CD1c-positive myeloid dendritic cell (primary cell): ENCODE data around the gene RIOK1.
"Not testable (repeated sequence)": the region's sequence is repeated elsewhere in the genome, so short reads cannot be mapped to it uniquely, and the experiment has no call there.

Source experiments
- DNase-seq: peaks from one replicate; pipeline ENCODE4 v3.0.0-alpha.2; 2016; ENCODE audit errors: extremely low spot score

RIOK1 gene

DNA sequence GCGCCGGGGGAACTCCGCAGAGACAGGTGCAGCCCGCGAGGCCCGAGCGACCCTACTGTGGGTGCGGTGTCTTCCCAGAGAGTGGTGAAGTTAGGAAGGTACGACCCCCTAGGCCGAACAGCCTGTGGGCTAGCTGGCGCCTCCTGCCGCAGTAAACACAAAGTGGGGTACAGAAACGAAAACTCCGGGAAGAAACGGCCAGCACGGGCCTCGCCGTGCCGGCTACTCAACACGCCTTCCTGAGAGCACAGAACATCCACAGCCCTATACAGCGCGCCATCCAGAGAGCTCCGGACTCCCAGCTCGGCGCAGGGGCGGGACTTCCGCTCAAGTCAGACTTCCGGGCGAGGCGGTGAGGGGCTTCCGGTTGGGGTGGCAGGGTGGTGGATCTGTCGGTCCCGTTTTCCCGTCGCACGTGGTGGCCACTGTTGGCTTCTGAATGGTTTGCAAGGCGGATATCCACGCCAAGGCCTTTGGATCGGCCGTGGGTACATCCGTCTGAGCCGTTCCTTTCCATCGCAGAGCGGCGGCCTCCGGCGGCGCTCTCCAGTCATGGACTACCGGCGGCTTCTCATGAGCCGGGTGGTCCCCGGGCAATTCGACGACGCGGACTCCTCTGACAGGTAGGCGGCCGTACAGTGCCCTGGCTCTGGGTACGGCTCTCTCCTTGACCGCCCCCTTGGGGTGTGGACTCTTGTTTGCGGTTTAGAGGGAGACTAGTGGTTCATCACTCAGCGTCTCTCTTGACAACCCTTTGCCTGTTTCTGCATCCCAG is at the start of gene RIOK1, which contains the start of gene CAGE1:
Gene RIOK1 (plus strand): TSS at position 358 of the 775 bp plus-strand sequence. CDS start 195 bp downstream, at position 553.
Gene CAGE1 (minus strand): TSS at position 292 of the 775 bp plus-strand sequence. CDS start 2,569 bp downstream, outside the sequence.
- peak; percentile 97 for DNase-seq

DNA sequence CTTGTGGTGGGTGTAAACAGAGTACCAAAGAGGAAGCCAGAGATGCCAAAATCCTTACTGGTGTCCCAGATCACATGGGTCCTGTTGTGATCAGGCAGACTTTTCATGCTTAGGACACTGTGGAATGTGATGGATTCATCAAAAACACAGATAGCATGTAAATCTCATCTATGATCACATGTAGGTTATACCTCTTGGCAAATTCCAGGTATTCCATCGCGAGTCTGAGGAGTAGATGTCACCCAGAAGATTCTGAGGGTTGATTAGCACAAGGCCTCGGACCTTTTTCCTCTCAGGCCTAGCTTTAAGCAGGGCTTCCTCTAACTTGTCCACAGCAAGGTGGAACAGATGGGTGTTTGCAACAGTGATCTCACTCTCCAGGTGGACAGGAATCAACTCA is 48.3 kb upstream of the RIOK1 start:
- DNase-seq: no peak

DNA sequence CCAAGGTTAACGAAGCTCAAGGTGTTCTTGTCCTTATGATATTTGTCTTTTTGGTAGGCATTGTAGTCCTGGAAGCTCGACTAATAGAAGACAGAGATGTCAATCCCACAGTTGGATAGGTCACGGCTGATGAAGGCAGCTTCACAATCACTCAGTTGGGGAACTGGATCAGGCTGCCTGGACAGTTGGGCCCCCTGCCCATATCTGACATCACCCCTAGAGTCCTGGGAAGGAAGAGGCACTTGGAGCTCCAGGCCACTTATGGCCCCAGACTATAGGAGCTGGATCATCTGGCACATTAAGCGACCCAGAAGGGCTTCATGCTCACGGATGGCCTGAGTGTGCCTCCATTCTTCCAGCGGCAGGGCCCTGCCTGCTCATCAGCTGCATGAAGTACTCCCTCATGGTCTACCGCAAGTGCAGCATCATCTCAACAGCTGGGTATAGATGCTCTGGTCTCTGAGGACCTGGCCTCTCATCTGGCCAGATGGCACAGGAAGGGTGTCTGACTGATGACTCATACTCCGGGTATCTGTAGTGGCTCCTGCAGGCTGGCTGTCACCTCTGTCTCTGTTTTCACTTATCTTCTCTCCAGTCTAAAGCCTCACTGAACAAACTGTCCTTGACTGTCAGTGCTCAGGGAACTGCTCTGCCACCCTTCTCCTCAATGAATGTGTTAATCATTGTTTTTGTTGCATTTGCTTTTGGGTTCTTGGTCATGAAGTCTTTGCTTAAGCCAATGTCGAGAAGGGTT is 47.4 kb upstream of the RIOK1 start:
- DNase-seq: no peak

DNA sequence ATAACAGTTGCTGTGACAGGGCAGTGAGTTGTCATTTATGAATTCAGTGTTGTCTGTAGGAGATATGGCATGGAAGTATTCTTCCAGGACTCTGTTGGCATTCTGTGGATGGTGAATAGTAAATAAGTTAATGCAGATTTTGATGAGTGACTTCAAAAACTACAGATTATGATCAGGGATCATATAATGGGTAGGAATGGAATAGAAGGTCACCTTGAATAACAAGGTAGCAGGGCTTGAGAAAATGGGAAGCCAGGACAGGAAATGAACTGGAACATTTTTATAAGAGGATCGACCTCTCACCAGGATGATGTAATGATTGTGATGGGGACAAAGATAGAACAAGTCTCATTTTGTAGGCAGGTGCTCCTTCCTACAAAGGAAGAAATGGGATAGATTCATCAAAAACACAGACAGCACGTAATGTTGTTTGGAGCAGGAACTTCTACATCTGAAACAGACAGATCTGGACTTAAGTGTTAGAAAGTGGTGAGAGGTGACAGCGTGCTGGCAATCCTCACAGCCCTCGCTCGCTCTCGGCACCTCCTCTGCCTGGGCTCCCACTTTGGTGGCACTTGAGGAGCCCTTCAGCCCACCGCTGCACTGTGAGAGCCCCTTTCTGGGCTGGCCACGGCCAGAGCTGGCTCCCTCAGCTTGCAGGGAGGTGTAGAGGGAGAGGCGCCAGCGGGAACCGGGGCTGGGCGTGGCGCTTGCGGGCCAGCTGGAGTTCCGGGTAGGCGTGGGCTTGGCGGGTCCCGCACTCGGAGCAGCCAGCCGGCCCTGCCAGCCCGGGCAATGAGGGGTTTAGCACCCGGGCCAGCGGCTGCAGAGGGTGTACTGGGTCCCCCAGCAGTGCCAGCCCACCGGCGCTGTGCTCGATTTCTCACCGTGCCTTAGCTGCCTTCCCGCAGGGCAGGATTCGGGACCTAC is 45.8 kb upstream of the RIOK1 start:
- no peak for DNase-seq

DNA sequence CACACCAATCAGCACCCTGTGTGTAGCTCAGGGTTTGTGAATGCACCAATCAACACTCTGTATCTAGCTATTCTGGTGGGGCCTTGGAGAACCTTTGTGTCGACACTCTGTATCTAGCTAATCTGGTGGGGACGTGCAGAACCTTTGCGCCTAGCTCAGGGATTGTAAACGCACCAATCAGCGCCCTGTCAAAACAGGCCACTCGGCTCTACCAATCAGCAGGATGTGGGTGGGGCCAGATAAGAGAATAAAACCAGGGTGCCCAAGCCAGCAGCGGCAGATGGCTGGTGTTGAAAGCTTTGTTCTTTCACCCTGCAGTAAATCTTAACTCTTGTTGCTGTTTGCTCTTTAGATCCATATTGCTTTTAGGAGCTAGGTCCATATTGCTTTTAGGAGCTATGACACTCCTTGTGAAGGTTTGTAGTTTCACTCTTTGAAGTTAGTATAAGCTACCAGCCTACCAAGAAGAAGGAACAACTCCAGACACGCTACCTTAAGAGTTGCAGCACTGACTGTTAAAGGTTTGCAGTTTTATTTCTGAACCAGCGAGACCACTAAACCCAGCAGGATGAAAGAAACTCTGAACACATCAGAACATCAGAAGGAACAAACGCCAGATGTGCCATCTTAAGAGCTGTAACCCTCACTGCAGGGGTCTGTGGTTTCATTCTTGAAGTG is 44.7 kb upstream of the RIOK1 start:
- not testable (repeated sequence) for DNase-seq

DNA sequence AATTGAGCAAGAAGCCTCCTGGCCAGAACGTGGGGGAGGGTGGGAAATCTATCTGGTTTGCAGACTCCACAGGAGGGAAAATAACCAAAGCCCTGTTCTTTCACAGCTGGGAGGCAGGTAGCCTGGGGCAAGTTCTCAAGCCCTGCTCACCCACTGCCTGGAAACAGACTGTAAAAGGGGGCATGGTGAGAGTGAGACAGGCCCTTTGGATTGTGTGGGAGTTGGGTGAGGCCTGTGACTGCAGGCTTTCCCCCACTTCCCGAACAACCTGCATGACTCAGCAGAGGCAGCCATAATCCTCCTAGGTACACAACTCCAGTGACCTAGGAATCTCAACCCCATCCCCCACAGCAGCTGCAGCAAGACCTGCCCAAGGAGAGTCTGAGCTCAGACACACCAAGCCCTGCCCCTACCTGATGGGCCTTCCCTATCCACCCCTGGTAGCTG is 42.0 kb upstream of the RIOK1 start:
- DNase-seq: not testable (repeated sequence)

DNA sequence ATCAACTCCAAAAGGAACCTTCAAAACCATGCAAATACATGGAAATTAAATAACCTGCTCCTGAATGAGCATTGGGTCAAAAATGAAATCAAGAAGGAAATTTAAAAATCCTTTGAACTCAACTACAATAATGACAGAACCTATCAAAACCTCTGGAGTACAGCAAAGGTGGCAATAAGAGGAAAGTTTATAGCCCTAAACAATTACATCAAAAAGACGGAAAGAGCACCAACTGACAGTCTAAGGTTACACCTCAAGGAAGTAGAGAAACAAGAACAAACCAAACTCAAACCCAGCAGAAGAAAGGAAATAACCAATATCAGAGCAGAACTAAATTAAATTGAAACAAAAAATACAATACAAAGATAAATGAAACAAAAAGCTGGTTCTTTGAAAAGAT is 39.0 kb upstream of the RIOK1 start:
- not testable (repeated sequence) for DNase-seq

DNA sequence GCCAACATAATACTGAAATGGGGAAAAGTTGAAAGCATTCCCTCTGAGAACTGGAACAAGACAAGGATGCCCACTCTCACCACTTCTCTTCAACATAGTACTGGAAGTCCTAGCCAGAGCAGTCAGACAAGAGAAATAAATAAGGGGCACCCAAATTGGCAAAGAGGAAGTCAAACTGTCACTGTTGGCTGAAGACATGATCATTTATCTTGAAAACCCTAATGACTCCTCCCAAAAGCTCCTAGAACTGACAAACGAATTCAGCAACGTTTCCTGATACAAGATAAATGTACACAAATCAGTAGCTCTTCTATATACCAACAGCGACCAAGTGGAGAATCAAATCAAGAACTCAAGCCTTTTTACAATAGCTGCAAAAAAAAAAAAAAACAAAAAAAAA is 37.7 kb upstream of the RIOK1 start:
- not testable (repeated sequence) for DNase-seq

DNA sequence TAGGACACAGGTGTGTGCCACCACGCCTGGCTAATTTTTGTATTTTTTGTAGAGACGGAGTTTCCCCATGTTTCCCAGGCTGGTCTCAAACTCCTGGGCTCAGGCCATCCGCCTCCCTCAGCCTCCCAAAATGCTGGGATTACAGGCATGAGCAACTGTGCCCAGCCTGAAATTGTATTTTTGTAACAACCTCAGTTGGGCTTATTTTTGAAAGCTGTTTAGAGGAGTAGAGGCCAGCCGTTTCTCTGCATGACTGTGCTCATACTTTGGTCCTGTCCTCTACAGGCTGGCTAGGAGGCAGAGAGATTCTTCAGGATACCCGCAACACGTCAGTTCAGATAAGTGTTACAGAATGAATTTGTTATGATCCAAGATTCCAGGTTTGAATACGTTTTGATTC is 22.2 kb upstream of the RIOK1 start:
- no peak for DNase-seq

DNA sequence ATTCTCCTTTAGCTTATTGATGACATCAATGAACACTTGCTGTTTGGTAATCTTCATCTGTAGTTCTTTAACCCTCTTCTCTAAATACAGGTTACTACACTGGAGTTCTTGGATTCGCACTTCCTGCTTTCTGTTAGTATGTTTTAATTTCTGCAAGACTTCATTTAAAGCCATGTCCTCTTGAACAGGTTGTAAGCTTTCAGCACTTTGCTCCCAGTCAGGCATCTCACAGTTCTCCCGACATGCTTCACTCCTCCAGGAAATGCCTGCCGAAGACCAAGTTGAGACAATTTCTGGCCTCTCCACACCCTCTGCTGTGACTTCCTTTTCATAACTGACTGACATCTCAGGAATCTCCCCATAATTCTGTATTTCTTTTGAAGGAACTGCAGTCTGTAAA is 15.9 kb upstream of the RIOK1 start:
- DNase-seq: no peak

DNA sequence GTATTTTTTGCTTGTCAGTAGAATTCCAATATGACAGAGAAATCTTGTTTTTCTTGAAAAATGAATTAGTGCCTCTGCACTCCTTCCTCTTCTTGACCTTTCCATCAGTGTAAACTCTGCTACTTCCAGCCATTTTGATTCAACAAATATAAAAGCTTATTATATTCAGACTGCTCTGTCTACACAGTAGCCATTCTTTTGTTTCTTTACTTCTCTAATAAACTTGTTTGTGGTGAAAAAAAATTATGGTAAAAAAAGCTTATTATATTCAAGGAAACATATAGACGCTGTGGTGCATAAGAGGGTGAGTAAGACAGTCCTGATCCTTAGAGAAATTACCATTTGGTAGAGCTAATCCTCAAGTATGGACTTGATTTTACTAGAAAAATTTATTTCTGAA is 11.6 kb upstream of the RIOK1 start:
- no peak for DNase-seq

DNA sequence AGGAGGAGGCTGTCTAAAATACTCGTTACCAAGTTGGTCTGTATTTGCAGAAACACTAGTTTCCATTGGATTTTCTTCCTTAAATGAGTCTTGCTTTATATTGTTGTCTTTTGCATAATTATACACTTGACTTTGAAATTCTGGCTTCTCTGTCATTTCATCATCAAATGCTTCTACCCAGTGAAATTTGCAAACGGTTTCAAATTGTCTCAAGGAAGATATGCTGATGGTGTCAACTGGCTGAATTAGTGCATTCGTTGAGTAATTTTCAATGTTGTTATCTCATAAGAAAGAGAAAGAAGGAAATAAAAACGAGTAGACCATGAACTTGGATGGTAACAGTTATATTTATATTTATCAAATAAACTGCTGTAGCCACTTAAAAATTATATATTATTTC is 10.9 kb upstream of the RIOK1 start:
- DNase-seq: no peak

DNA sequence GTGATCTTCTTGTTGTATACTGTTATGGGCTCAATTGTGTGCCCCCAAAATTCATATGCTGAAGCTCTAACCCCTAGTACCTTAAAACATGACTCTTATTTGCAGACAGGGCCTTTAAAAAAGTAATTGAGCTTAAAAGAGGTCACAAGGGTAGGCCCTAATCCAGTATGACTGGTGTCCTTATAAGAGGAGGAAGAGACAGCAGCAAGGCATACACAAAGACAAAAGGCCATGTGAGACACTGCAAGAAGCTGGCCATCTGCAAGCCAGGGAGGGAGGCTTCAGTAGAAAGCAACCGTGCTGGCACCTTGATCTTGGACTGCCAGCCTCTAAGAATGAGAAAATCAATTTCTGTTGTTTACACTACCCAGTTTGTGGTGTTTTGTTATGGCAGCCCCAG is 8.5 kb upstream of the RIOK1 start:
- DNase-seq: no peak

DNA sequence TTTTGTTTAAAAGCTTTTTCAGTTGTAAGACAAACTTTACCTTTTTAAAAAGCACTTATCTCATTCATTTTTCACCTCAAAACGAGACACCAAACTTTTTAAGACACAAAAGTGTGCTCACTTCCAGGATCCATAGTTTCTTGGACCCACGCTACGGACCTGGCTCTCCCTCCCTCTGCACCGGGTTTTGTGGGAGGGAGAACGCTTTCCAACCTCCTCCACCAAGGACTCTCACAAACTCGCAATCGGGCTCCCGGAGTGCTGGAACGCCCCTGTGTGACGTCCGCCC is 502 bp upstream of the RIOK1 start:
- DNase-seq: no peak

DNA sequence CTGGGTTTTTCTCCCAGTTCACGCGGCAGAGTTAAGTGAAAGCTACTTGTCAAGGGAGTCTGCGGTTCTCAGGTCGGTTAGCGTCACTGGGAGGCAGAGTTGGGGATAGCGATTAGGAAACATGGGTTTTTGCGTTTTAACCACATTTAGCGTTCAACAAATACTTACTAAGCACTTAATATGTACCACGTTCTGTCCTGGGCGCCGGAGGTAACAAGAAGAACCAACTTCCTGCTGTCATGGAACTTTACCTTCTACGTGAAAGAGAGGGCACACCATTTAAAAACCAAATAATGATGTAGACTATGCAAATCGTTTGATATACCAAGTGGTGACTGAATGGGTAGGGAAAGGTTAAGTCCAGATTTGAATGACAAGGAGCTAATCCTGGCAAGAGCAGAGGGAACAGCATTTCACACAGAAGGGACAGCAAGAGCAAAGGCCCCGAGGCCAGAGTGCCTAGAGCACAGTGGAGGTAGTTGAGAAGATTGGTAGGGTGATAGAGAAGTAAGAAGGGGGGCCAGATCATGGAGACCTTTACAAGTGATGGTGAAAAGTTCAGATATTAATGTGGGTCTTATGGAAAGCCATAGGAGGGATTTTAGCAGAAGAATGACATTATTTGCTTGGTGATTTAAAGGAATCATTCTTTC is 744 bp downstream of the RIOK1 start:
- no peak for DNase-seq

DNA sequence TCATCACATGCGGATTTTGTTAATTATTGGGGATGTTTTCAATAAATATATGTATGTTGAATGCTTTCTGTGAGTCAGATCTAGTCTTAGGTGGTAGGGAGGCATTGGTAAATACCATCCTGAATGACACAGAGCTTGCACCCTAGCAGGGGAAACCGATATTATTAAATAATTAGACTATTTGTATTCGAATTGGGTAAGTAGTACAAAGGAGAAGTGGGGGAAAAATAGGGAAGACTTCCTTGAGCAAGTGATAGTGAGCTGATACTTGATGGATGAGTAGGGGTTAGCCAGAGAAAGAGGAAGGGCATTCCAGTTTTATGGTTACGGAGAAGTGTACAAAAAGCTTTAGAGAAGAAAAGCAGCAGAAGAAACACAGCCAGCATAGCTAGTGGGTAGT is 1.5 kb downstream of the RIOK1 start:
- peak; percentile 39 for DNase-seq

DNA sequence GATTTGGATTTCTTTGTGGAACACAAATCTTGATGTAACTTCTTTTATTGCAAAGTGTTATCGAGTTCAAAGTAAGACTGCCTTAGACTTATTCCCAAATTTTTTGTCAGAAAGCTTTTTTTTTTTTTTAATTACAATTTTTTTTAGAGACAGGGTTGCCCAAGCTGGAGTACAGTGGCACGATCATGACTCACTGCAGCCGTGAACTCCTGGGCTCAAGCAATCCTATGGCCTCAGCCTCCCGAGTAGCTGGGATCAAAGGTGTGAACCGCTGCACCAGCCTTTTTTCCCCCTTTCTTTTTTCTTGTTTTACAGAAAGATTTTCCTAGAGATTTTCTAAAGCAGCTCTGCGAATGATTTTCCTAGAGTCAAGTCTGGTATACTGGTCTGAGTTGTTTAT is 2.8 kb downstream of the RIOK1 start:
- no peak for DNase-seq

DNA sequence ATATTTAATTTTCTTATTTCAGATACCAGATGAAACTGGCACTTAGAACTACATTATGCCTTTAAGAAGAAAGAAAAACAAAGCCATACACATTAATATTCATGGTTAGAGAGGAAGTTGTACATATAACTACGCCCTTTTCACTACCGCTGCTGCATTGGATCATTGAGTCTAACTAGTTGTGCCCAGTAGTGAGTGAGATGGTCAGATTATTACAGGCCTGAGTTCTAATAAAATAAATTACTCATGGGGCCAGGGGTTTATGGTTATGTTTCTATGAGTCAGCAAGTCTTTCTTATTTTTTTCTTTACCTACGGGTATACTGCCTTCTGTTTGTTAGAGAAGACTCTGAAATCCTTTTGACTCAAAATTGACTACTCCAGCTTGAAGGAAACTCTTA is 11.5 kb downstream of the RIOK1 start:
- DNase-seq: no peak

DNA sequence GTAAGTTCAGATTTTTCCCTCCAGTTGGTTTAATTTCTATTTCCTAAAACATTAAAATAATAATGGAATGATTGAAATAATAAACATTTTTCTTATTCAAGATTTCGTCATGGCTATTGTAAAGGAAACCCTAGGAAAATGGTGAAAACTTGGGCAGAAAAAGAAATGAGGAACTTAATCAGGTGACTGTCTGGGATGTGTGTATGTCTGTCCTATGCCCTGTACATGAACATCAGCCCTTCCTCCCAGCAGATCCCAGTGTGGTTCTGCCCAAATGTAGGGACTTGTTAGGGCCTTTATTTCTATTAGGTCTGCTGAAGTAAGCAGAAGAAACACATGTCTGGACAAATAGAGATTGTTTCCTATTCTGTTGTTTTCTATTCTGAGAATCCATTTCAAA is 13.1 kb downstream of the RIOK1 start:
- DNase-seq: peak; percentile 45

DNA sequence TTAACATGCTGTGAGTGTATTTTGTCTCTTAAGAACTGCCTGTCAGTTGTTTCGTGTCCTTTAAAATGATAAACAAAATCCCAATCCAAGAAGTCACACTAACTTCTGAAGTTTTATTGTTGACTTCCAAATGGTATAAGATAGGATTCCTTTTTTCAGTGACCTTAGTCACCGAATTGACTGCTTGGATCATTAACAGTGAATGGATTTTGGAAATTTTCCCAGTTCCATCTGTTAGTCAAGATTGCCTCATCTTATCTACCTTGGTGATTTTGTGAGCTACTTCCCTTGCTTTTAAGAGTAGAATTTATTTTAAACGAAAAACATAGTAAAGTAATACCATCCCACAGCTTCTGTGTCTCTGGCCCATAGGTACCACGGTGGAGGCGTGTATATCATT is 14.9 kb downstream of the RIOK1 start:
- DNase-seq: no peak

DNA sequence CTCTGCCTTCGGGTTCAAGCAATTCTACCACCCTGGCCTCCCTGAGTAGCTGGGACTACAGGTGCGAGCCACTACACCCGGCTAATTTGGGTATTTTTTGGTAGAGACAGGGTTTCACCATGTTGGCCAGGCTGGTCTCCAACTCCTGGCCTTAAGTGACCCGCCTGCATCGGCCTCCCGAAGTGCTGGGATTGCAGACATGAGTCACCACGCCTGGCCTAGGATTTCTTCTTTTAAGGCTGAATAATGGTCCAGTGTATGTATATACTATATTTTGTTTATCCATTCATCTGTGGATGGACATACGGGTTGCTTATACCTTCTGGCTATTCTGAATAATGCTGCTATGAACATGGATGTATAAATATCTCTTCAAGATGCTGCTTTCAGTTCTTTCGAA is 17.1 kb downstream of the RIOK1 start:
- no peak for DNase-seq
